Natural killer cell (primary cell): ENCODE measurements around the gene BAHCC1. TPM values are rescaled to one million over a fixed set of nuclear protein-coding genes. Genes with fewer than 3 reads are reported as not detected.

Source experiments
- ATAC-seq, 3 donors: fragments of 150-1000 bp in 2 of 3; fragments of 200-7000 bp in 1 of 3; cut with Tn5 transposase; 1 replicate in 1 of 3; 2 replicates in 2 of 3; pipeline ENCODE4 v1.10.0; 2021; ENCODE audit warnings: mild to moderate bottlenecking in 2 of 3, moderate library complexity in 2 of 3
- DNase-seq, 2 donors: peaks; one replicate each; pipeline versions ENCODE4 v3.0.0 to v3.0.0-alpha.2; 2013 to 2021; ENCODE audit warnings: mixed read lengths in 1 of 2
- H3K27ac ChIP-seq: one replicate; pipeline ENCODE4 v1.5.1; 2013; ENCODE audit warnings: mild to moderate bottlenecking, low read length
- H3K27me3 ChIP-seq: one replicate; pipeline ENCODE4 v1.6.1; 2013; ENCODE audit warnings: low read length; ENCODE audit not compliant: control insufficient read depth, insufficient read depth
- H3K36me3 ChIP-seq: one replicate; pipeline ENCODE4 v1.6.1; 2013; ENCODE audit warnings: low read length; ENCODE audit not compliant: control insufficient read depth, insufficient read depth
- H3K4me1 ChIP-seq: one replicate; pipeline ENCODE4 v1.6.1; 2013; ENCODE audit warnings: low read length; ENCODE audit not compliant: control insufficient read depth, insufficient read depth
- H3K4me3 ChIP-seq: one replicate; pipeline ENCODE4 v1.5.1; 2013; ENCODE audit warnings: low read length
- H3K9me3 ChIP-seq: one replicate; pipeline ENCODE4 v1.6.1; 2013; ENCODE audit warnings: low read length; ENCODE audit not compliant: control insufficient read depth, insufficient read depth
- H3K27ac Mint-ChIP-seq, 2 donors: one replicate each; pipeline ENCODE4 v1.8.0; 2022; ENCODE audit warnings: mild to moderate bottlenecking in 2 of 2, mixed read lengths in 2 of 2, moderate library complexity in 1 of 2
- H3K27me3 Mint-ChIP-seq, 2 donors: one replicate each; pipeline ENCODE4 v1.8.0; 2022; ENCODE audit warnings: low read depth in 2 of 2, mixed read lengths in 2 of 2
- H3K36me3 Mint-ChIP-seq: one replicate; pipeline ENCODE4 v1.8.0; 2022; ENCODE audit warnings: mixed read lengths
- H3K4me1 Mint-ChIP-seq, 2 donors: one replicate each; pipeline ENCODE4 v1.8.0; 2022; ENCODE audit warnings: mixed read lengths in 2 of 2
- H3K4me3 Mint-ChIP-seq: one replicate; pipeline ENCODE4 v1.8.0; 2022; ENCODE audit warnings: mild to moderate bottlenecking, moderate library complexity, mixed read lengths
- H3K9me3 Mint-ChIP-seq, 2 donors: one replicate each; pipeline ENCODE4 v1.8.0; 2022; ENCODE audit warnings: mixed read lengths in 2 of 2
- WGBS: methylation state at CpG from one replicate; pipeline ENCODE4 v1.1.7; 2013; ENCODE audit warnings: missing lambda C conversion rate; ENCODE audit not compliant: insufficient coverage; 5-methylcytosine and 5-hydroxymethylcytosine counted together
- intact Hi-C: fragments of 100-400 bp; cut with micrococcal nuclease; formaldehyde crosslinking; loops from one replicate; pipeline ENCODE4 v1.14.2; 2022
- total RNA-seq, 4 donors: library from RNA; stranded (reverse); fragments of 120-200 nt in 1 of 4; gene quantifications; one replicate each; pipeline versions ENCODE4 v1.2.3 to v1.2.4, GENCODE V29; 2013 to 2022
- TF ChIP-seq, protein P1 (sequence below): fragments of 200-600 bp; IDR thresholded peaks from one replicate; pipeline ENCODE4 v1.8.0; 2022; ENCODE audit warnings: antibody characterized with exemption

The BAHCC1 gene
- total RNA-seq, 3 donors from 2014 or later (not counting 1 experiment from before 2014, with no cell fraction given), result 2.9 to 17.3 (median 5.7) TPM

DNA sequence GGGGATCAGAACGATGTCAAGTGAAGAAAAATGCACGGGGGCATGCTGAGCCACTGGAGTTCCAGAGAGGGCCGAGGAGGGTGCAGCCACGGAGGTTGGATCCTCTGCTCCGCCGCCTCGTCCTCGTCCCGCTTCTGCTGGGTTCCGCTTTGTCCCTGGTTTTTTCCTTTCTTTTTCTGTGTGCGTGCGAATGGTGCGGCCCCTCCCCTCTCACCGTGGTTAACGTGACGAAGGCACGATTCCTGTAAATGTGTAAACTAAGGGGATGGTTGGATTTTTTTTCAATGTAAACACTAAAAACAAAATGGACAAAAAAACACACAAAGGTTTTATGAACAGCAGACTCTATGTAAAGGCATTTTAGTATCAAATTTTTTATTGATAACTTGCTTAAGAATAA is 70.7 kb downstream of the BAHCC1 start:
- H3K9me3 Mint-ChIP-seq, result no peaks in the 10 kb centered on the region
- TF ChIP-seq, protein P1, sequence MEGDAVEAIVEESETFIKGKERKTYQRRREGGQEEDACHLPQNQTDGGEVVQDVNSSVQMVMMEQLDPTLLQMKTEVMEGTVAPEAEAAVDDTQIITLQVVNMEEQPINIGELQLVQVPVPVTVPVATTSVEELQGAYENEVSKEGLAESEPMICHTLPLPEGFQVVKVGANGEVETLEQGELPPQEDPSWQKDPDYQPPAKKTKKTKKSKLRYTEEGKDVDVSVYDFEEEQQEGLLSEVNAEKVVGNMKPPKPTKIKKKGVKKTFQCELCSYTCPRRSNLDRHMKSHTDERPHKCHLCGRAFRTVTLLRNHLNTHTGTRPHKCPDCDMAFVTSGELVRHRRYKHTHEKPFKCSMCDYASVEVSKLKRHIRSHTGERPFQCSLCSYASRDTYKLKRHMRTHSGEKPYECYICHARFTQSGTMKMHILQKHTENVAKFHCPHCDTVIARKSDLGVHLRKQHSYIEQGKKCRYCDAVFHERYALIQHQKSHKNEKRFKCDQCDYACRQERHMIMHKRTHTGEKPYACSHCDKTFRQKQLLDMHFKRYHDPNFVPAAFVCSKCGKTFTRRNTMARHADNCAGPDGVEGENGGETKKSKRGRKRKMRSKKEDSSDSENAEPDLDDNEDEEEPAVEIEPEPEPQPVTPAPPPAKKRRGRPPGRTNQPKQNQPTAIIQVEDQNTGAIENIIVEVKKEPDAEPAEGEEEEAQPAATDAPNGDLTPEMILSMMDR, result no peak
- Histone ChIP-seq H3K9me3 (no peaks in the 10 kb centered on the region), H3K36me3 (no peaks in the 10 kb centered on the region), H3K27me3 (peaks cover 1% of the 10 kb centered on the region), H3K27ac (no peak overlapping the region), H3K4me1 (peaks cover 7% of the 10 kb centered on the region), H3K4me3 (no peak overlapping the region)
- ATAC-seq (no peak), DNase-seq (no peak)
- intact Hi-C loops, result no loop called here
- peaks cover 0 to 9% of the 10 kb centered on the region in 2 donors for H3K27me3 Mint-ChIP-seq
- no peak overlapping the region for H3K27ac Mint-ChIP-seq
- H3K4me3 Mint-ChIP-seq, result no peak overlapping the region
- whole genome bisulfite sequencing, result 85% methylated on average over 10 of the region's 17 CpGs
- H3K4me1 Mint-ChIP-seq, result no peaks in the 10 kb centered on the region
- no peaks in the 10 kb centered on the region for H3K36me3 Mint-ChIP-seq

DNA sequence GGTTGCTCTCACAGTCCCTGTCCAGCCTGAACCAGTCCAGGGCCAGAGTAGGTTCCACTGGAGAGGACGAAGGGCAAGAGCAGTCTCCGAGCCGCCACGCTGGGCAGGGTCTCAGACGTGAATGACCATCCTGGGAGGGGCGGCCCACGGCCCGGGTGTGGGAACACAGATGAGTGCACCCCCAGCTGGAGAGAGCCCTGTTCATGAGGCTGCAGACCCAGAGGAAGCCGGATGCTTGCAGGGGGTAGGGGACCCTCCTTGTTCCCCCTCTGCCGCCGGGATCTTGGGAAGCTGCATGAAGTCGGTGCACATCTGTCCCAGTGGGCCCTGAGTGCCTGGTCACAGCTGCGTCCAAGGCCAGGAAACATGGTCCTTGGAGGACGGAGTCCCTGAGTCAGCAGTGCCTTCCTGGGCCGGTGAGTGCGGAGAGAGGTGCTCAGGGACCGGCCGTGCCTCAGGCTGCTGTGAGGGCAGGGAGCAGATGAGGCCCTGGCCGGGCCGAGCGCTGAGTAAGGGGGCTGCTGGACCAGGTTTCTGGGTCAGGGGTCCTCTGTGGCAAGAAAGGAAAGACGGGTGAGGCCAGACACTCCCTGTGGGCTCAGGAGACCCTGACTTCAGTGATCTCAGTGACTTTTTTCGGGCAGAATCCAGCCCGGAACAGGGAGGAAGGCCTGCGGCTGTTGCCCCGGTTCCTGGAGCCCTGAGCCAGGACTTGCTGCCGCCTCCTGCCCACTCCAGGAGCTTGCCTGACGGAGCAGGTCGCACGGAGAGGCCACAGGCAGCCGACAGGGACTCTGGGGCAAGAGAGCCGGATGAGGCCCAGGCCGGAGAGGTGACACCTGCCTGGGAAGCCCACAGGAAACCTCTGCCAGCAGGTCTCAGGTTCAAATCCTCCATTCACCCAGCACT is 71.6 kb downstream of the BAHCC1 start:
- WGBS, result 91% methylated on average over 33 of the region's 33 CpGs
- no peaks in the 10 kb centered on the region for H3K36me3 ChIP-seq
- no peaks in the 10 kb centered on the region for H3K9me3 ChIP-seq
- intact Hi-C loops, result no loop called here
- Mint-ChIP-seq H3K9me3 (no peaks in the 10 kb centered on the region), H3K4me1 (no peaks in the 10 kb centered on the region), H3K4me3 (no peak overlapping the region), H3K27ac (no peak overlapping the region), H3K27me3 (peaks cover 0 to 9% of the 10 kb centered on the region in 2 donors), H3K36me3 (no peaks in the 10 kb centered on the region)
- H3K4me1 ChIP-seq, result no peaks in the 10 kb centered on the region
- no peak for ATAC-seq
- no peak overlapping the region for H3K27ac ChIP-seq
- no peaks in the 10 kb centered on the region for H3K27me3 ChIP-seq
- no peak for DNase-seq
- TF ChIP-seq, protein P1, result no peak
- H3K4me3 ChIP-seq, result no peak overlapping the region

DNA sequence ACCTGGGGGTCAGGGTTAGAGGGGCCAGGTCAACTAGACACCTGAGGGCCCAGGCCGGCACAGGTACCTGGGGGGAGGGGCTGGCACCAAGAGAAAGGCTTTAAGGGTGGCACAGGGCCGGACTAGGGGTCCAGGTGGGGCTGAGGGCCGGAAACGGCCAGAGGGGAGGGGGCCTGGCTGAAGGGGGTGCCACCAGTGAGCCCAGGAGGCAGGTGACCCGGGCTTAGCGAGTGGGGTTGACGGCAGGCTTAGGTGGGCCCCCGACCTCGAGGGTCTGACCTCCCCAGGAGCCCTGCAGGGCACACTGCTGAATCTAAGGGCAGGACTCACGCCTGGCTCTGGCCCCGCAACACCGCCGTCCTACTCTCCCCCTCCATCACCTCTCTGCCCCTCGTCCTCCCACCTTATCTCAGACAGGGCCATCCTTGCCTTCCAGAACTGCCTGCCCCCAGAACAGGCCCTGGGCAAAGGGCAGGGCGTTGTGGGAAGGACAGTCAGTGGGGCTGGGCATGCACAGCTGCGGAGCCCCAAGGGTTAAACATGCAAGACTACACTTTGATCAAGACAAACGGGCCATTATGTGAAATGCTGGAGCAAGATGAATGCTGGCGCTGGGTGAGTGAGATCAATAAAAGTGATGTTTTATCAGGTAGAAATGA is 73.0 kb downstream of the BAHCC1 start:
- Histone ChIP-seq H3K27ac (no peak overlapping the region), H3K27me3 (no peaks in the 10 kb centered on the region), H3K4me1 (no peaks in the 10 kb centered on the region), H3K36me3 (no peaks in the 10 kb centered on the region), H3K4me3 (no peak overlapping the region), H3K9me3 (no peaks in the 10 kb centered on the region)
- WGBS, result 87% methylated on average over 18 of the region's 18 CpGs
- ATAC-seq, result no peak
- Mint-ChIP-seq H3K9me3 (no peaks in the 10 kb centered on the region), H3K27ac (no peak overlapping the region), H3K4me1 (no peaks in the 10 kb centered on the region), H3K4me3 (no peak overlapping the region), H3K36me3 (no peaks in the 10 kb centered on the region), H3K27me3 (peaks cover 0 to 6% of the 10 kb centered on the region in 2 donors)
- DNase-seq, result no peak
- TF ChIP-seq, protein P1, result no peak
- intact Hi-C loops, result no loop called here
